Measurements from ENCODE around the gene ABHD10.

The ABHD10 gene

DNA sequence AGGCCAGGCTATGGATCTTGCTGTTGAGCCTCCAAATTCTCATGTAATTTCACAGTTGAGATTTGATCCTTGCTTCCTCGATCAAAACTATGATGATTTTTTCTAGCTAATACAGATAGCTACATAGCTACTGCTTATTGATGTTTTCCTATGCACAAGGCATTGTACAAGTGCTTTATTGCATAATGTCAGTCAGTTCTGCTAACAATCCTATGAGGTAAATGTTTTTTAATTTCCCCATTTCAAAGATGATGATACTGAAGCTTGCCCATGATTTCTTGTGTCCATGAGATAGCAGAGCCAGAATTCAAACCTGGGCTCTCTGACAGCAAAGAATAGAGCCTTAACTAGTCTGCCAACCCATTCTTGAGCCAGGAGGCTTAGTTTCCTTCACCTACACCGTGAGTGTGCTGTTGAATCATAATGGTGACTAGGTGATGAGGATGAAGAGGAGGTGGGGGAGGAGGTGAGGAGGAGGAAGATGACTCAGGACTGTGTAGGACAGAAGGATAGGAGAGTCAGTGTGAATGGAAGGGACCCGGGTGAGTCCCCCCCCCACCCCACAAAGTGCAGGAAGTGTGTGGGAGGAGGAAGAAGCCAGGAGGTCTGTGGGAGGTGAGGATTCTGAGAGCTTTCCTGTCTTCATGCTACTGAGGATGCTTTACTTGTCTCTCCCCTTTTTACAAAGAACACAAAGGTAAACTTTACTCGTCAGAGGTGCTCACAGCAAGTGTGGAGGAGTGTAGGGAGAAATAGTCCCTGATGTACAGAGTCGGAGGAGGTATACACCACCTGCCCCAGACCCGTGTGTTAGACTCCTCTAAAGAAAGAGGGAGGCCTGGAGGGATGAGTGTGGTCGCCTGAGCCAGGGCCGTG, 23.5 kb downstream of the ABHD10 start:
- FAIRE-seq = no peak

DNA sequence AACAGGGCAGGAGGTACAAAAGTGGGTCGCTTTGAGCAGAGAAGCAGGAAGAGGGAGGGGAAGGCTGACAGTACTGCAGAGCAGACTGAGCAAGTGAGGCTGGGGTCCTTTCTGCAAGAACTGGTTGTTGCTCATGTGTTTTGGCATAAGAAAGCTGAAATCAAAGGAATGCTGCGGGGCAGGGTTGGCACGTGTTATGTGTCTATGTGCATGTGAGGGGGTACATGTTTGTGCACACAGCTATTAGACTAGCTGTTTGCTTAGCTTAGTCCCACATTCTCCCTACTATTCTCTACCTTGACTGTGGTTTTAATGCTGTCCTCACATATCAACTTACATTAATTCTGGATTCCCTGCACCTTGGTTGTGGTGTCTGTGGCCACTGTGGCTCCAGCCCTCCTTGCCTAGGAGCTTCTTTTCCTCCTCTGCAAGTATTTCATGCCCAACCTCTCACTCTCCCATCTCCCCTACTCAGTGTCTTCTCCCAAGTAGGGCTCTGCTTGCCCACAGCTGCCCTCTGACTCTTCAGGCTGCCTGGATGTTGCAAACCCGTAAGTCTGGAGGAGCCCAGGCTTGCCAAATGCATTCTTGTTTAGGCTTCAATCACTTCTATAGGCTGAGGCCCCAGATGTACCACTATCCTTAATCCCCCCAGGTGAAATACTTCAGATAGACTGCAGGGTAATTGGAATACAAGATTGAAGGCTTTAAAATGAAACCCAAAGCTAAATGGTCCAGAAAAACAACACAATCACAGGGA, 24.7 kb downstream of the ABHD10 start:
- FAIRE-seq = no peak

DNA sequence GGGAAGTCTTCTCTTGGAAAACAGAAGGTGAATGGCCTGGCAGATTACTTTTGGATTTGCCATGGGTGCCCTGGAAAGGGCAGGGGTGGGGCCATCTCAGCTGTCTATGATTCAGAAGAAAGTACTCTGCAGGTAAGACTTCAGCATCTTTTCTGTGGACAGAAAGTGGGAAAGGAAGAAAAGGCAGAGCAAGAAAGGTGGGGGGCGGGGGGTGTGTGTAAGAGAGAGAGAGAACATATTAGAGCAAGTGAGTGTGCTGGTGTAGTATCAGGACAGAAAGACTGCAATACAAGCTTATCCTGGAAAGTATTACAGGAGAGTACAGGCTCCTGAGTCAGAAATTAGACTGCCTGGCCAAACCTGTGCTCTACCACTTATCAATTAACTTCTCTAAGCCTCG, 25.4 kb downstream of the ABHD10 start:
- no peak for FAIRE-seq

DNA sequence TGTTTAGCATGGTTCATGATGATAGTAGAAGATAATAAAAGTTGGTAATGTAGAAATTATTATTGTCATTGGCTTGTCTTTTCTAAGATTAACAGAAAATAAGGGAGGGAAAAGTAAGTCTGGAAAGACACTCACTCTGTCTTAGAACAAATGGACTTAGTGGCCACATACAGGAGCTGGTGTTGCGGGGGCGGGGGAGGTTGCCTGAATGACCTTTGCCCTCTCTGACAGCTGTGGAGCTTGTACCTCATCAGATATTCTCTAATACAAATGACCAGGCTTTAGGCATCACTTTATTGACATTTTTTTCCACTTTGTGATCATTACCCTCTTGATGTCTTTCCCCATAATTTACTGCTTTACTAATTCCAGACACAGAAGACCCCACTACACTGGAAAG, 25.8 kb downstream of the ABHD10 start:
- no peak for FAIRE-seq

DNA sequence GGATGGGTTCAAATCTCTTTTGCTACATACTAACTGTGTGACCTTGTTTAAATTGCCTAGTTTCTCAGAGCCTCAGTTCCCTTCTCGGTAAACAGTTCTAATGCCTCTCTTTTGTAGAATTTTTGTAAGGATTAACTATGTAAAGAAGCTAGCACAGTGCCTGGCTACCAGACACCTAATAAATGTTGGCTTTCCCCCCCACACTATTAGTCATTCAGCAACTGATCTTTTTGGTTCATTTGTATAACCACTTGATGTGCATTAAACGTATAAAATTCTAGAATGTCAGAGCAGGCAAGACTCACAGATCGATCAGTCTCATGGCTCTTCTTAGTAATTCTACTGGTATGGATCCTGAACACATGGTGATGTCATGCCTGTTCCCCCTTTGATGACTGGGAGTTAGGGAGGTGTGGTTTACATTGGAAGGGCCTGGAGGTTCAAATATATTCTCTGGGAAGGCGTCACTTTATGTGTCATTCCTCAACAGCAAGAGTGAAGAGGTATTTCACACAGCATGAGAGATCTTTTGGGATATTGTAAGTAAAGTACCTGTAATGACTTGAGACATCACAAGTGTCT, 26.4 kb downstream of the ABHD10 start:
- no peak for FAIRE-seq

DNA sequence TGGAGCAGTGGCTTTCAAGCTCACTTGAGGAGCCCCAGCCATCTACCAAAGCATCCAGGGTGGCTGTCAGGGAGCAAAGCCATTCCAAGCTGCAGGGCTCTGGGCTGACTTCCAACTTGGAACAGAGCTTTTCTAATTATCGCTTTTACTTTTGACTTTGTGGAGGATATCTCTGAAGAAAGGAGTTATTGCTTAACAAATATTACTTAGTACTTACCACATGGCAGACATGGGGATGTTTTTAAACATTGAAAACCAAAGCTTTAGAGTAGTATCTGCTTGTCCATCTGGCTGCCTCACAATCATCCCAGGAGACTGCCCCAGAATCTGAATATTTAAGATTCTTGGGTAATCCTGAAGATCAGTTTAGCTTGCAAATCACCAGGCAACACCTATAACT, 28.8 kb downstream of the ABHD10 start:
- FAIRE-seq = no peak

DNA sequence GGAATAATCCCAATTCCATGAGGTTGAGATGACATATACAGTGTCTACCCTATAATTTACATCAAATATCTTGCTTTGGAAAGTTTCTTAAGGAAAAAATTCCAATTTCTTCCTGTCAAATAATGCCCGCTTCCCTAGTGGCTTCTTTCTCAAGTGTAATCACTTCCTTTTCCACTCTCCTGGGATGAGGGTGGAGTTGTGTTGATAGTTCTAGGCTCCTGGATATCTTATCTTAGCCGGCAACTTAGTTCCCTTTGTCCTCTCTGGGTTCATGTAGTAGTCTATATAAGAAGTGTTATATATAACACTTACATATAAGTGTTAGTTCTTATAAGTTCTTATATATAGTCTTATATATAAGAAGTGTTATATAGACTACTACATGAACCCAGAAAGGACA, 30.8 kb downstream of the ABHD10 start:
- FAIRE-seq = no peak

DNA sequence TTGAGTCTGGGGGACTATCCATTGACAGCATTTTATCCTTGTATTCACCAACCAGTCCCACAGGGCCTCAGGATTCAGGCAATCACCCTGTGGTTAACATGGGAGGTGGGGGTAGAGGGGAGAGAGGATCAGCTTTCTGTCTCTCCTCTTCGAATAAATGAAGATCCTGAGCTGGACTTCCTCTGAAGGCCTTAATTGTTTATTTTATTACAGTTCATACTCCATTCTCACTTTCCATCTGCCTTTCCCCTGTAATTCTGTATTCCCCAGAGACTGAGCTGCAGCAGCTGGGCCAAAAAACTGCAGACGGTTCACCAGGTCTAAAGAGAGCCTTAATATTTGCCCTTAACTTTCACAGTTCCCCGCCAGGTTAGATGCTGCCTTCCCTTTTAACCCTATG, 31.8 kb downstream of the ABHD10 start:
- FAIRE-seq = no peak

DNA sequence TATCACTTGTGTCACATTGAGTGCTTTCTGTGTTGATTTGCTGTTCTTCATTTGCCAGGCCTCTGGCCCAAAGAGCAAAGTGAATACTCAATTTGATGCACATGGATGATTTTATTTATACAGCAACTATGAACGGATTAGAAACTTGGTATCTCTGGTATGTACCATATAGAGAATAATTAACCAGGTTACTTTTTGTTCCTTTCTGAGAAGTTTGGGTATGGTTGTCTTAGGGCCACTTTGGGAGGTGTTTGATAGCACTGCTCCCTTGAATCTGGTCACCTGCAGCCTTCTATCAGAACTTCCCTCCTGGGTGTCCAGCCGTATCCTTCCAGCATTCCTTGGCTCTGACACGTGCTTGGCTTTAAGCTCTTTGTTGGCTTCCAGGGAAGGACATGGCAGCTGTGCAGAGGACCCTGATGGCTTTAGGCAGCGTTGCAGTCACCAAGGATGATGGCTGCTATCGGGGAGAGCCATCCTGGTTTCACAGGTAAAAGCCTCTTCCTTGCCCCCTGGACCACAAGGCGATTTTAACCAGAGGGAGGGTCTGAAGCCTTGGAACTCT, 32.6 kb downstream of the ABHD10 start:
- FAIRE-seq = no peak

DNA sequence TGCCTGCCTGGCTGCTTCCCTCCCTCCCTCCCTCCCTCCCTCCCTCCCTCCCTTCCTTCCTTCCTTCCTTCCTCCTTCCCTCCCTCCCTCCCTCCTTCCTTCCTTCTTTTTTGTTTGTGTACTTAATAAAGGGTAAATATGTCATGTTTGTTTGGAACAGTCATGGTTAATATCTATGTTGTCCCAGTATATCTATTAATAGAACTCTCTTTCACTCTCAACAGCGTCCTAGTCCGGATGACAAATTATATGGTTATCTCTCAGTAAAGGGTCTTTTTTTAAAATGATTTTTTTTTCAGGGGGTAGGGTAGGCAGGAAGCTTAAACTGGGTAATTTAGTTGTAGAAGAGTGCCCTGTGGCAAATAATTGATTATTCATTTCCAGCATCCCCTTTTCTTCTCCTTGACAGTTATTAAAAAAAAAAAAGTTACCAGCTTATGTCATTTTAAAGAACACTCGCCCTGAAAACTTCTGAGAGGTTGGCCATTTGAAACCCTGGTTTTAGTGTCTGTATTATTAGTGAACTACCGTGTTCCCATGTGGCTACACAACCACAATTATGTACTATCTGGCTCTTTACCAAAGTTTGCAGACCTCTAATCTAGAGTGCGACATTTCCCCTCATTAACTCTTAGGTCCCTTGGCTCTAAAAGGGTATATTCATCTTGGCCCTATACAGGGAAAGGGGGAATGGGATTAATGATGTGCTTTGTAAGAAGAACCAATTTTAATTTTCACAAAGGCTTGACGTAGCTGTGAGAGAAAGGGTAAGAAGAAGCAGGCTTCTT, 33.6 kb downstream of the ABHD10 start:
- FAIRE-seq = no peak

DNA sequence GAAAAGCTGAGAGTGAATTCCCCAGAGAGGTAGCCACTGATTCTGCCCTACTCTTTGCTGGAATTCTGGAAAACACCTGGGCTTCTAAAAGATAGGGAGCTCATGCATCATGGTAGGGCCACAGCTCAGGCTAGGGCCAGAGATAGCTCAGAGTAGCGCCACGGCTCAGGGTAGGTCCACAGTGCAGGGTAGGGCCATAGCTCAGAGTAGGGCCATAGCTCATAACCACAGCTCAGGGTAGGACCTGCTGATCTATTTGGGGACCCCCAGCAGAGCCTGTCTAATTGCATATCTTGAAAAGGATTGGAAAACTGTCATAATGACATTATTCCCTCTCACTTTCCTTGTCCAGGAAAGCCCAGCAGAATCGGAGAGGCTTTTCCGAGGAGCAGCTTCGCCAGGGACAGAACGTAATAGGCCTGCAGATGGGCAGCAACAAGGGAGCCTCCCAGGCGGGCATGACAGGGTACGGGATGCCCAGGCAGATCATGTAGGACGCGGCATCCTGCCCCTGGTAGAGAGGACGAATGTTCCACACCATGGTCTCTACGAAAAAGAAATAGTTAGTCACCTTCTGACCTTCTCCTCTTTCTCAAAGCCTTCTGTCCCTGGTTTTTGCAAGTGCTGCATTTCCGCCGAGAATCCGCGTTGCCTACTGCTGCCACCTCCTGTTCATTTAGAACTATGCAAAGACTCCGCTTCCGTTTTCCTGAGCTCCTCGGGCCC, 34.4 kb downstream of the ABHD10 start:
- FAIRE-seq = peak; percentile 53

DNA sequence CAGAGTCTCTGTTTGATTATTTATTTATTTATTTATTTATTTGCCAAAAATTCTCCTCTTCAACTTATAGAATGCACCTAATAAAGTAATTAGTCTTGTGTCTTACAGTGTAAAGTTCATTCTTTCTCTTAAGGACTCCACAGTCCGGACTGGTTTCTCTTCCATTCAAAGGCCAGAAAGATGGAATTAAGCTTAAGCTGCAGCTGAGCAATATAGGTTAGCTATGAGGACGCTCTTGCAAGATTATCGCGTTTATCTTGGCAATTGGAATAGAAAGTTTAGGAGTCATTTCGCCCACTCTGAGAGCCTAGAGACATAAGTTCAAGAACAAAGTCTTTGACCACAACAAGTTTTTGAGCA, 34.9 kb downstream of the ABHD10 start:
- no peak for FAIRE-seq

DNA sequence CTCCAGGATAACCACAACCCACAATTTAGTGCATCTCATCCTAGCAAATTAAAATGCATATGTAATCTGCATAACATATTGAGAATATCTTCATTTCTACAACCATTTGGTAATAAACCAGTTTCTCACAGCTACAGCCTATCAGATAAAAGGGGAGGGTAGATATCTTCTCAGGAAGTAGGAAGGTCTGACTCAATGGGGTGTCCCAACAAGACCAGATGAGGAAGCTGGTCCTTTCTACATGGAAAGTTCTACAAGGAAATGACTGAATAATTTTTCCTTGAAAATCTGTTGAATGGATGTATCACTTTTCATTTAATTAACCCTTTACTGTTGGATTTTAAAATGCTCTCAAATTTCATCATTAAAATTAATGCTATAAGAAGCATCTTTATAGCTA, 38.3 kb downstream of the ABHD10 start:
- FAIRE-seq = no peak

DNA sequence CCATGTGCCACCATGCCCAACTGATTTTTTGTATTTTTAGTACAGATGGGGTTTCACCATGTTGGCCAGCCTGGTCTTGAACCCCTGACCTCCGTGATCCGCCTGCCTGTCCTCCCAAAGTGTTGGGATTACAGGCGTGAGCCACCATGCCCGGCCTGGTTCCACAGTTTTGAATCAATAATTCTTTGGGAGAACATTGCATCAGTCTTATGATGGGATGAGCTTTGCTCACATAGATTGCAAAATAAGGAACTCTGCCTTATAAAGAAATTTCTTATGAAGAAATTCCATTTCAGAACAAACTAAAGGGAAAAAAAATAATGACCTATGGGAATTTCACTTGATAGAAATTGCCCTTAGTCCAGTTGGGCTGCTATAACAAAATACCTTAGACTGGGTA, 39.9 kb downstream of the ABHD10 start:
- no peak for FAIRE-seq

DNA sequence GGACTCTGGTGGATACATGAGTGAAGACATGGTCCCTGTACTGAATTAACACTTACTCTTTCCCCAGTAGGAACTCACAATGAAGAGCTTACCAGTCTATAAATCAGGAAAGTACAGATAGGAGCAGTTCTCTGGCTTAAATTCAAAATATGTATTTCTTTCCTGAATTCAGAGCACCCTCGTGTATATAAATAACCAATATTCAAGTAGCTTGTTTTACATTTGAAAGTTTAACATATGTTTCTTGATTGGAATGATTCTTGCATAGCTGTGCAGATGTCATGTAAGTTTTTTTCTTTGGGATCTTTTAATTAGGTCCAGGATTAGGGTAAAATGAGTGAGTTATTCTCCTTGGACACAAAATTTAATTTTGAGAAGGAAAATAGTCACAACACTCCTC, 40.9 kb downstream of the ABHD10 start:
- FAIRE-seq = no peak

DNA sequence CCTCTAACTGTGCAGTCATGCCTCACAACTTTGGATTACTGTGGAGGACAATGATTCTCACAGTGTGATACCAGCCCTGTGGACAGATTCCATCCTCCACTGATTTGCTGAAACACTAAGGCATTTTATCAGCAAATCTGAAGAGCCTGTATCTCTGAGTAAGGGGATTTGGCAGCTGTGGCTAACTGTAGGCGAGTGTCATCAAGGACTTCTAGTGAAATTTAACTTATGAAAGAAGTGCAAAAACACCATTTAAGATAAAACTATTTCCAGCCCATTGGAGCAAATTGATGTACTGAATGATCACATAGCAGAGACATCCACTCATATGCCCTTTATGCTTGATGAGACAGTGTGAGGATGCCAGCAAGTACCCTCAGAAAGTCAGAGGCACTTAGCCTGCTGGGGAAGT, 41.9 kb downstream of the ABHD10 start:
- FAIRE-seq = no peak

DNA sequence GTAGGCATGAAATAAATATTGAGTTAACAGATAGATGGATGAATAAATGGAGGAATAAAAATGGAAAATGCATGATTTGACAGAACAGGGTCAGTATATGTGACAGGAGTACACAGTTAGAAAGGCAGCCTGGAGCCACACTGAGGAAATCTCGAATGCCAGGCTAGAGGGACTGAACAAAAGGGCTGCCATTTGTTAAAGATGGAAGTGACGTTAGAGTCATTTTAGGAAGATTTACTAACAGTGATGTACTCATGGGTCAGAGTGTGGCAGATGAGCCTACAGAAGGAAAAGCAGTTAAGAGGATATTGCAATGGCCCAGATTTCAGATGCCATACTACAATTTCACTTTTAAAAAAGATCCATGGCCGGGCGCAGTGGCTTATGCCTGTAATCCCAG, 48.3 kb downstream of the ABHD10 start:
- no peak for FAIRE-seq

DNA sequence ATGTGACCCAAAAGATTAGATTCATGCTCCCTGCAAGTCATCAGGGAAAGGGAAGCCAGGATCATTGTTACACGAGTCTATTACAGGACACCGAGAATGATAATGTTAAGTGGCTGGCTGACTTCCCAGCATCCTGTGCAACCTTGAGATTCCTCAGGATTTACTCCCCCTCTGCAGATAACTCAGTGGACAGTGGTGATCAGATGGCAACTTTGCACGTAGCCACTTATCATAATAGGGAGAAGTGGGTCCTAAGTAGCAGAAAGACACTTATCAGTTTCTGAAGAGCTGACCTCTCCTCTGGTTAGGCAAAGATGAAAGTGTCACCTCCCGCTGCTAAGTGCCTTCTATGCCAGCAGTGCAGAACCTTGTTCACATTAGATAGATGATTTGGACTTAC, 49.0 kb downstream of the ABHD10 start:
- no peak for FAIRE-seq

DNA sequence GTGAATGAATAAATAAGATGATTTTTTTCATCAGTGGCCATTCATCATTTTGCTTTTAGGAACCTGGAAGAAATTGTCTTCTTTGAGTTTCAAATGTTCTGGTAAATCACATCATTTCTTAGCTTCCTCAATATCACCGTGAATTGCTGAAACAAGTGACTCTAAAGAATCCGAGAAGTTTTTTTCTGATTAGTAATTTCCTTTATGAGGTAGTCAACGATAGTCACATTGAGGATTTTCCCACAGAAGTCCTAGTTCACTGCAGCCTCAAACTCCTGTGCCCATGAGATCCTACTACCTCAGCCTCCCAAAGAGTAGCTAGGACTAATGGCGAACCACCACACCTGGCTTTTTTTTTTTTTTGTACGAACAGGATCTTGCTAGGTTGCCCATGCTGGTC, 52.1 kb downstream of the ABHD10 start:
- no peak for FAIRE-seq

DNA sequence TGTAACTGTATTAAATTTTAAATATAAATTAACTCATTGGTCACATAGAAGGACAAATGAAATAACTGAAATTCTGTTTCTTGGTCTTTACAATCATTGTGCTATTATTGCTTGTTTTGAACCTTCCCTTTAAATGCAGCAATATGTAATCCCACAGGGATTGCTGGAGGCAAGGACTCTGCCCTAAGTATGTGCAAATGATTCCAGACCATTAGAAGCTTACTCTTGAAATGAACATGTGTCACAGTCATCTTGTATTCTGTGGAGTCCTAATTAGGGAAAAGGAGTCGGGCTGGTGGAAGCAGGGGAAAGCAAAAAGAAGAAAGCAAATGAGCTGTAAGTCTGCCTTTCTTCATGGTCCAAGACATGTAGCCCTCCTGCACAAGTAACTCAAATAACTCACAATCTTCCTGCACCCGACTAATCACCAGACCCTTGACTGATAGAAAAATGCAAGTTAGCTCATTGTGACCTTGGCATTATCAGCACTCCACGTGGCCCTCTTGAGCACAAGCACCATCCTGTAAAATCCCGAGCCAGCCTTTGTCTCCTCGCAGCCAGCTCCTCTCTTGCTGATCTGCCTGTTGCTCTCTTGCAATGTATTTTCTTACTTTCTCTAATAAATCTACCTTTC, 53.4 kb downstream of the ABHD10 start:
- no peak for FAIRE-seq

DNA sequence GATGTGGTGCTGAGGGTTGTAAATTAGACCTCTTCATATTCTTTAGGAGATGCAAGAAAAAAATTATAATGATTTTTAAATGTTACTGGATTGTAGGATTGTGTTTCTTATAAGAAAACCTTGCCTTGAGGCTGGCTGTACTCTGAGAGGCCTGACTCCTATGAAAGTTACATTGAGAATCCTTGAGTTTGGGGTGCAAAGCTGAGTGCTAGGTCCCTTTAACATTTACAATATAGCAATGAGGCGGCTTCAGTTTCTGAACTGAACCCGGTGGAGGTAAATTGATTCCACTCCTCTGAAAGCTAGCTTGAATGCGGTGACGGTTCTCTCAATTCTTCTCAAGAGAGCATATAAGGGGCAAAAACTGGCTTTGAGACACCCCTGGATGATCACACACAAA, 55.6 kb downstream of the ABHD10 start, which contains the start of gene TMPRSS7:
Gene TMPRSS7, plus strand, starts transcription at position 301 of the 400 bp plus-strand sequence. CDS start 110 bp downstream, outside the sequence.
- FAIRE-seq = no peak

DNA sequence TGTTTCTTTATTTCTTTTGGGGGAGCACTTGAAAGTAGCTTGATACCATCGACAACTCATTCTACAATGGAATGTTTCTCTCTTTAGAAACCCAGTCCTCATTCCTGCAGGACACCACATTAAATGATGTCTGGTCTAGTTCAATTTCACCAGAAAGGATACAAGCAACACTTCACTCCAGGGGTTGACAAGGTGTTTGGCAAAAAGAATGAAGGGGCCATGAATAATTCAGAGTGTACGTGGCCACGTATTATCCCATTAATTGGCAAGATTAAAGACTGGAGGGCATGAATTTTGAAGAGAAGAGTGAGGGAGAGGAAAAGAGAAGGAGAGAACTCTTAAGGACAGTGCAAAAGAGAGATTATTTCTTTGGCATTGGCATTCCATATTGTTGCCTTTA, 56.4 kb downstream of the ABHD10 start:
- no peak for FAIRE-seq

Measured in TTC549 (cell line).